Head of caudate nucleus (tissue), 42 donors: ENCODE measurements around the gene NDUFB10.
"Not testable (repeated sequence)": the region's sequence is repeated elsewhere in the genome, so short reads cannot be mapped to it uniquely, and the experiment has no call there.

ENCODE experiments used
- DNase-seq, 42 donors: peaks; one replicate each; pipeline versions ENCODE4 v3.0.0 to v3.0.0-alpha.2; 2020 to 2021; ENCODE audit warnings: mixed read lengths in 7 of 42
- intact Hi-C: fragments of 100-400 bp; cut with DNase I; formaldehyde crosslinking; loops from one replicate; pipeline ENCODE4 v1.15.0; 2022

The NDUFB10 gene

GRCh38 chr16:1959269-1960039 lies at the start of gene NDUFB10:
TSS of gene NDUFB10 (plus strand) at chr16:1959538. CDS start at chr16:1959625, 87 bp downstream.
- peak; percentile 78 to 98 (median 94) for DNase-seq
- intact Hi-C loops = no loop called here

DNA sequence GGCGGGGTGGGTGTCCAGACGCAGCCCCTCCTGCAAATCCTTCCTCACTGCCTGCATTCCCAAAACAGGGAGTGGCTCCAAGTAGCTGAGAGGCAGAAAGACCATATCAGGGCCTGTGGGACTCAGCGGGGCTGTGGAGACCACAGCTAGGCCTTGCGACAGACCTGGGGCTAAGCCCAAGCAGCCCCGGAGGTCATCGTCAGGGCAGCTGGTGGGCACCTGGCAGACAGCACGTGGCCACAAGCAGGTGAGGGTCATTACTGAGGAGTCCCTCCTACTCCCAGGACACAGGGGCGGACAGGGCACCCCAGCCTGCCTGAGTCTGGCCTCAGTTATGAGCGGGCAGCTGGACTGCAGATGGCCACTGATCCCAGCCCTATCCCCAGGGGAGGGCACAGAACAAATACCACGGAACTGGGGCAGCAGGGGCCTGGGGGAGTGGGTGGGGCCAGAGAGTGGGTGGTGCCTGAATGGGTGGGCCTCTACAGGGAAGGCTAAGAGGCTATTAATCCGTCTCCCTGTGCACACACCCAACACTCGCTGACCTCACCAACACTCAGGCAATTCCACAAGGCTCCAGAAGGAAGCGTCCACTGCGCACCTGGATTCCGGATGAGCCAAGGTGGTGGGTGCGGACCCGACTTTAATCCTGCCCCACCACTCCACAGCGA lies 49.6 kb upstream of the NDUFB10 start:
- intact Hi-C loops = no loop called here
- DNase-seq = no peak

DNA sequence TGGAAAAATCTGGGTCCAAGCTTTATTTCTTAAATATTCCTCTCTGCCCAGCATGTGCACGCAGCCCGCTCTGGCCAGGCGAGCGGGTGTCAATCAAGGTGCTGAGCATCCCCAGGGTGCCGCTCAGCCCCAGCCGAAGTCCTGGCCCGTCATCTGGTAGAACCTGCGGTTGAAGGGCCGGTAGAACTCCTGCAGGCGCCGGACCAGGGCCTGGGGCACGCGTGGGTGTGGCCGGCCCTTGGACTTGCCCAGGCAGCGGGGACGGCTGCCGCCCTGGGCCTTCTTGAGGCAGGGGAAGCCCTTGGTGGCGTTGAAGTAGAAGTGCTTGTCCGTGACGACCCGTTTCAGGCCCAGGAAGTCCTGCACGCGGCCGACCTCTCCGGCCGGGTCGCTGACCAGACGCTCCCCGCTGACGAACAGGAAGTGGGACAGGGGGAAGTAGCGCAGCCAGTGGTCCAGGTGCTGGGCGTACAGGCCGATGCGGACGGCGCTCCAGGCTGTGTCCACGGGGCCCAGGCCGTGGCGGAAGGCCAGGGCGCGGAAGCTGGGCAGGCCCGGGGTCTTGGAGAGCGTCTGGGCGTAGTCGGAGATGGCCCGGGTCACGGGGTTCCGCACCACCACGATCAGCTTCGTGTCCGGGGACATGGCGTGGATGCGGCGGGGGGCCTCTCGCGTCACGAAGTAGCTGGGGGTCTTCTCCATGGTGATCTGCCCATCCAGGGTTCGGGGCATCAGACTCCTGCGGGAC lies 47.7 kb upstream of the NDUFB10 start:
- no peak for DNase-seq
- intact Hi-C loops = no loop called here

GRCh38 chr16:1912215-1912543 lies 47.2 kb upstream of the NDUFB10 start:
- no peak for DNase-seq
- intact Hi-C loops = no loop called here

GRCh38 chr16:1913327-1914083 lies 45.8 kb upstream of the NDUFB10 start:
- intact Hi-C loops = no loop called here
- DNase-seq = peak in 1 of 42 donors; percentile 10

DNA sequence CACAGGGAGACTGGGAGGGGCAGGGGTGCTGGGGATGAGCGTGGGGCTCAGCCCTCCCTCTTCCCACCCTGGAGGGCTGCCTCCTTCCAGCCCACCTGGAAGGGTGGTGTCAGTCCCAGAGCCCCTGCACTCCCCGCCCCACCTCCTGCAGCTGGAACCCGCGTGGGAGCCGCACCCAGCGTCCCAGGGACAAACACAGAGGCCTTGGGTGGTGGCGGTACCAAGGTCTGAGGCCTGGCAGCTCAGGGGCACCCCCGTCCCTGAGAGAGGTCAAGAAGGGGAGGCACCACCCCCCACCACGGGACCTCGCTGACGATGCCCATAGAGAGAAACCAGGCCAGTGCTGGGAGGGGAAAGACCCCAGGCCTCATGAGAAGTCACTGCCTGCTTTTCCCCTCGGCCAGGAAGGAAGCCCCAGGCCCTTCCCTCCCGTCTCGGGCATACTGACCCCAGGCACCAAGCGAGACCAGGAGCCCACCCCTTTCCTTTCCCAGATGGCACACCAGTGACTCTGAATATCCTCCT lies 45.2 kb upstream of the NDUFB10 start:
- intact Hi-C loops = no loop called here
- DNase-seq = no peak

DNA sequence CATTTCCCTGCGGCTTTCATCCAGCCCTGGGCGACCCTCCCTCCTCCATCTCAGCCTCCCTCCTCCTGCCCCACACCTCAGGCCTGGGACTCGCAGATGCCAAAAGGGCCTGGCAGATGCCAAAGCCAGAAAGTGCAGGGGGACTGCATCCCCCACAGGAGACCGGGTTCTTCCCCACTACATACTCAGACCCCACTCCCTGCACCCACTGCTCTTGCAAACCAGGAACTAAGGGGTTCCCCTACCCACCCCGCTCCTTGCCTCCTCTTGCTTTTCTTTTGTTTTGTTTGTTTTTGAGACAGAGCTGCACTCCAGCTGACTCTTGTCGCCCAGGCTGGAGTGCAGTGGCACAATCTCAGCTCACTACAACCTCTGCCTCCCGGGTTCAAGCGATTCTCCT lies 44.4 kb upstream of the NDUFB10 start:
- intact Hi-C loops = no loop called here
- no peak for DNase-seq

- intact Hi-C loops = no loop called here
- DNase-seq = no peak
Measured at GRCh38 chr16:1915732-1916639, 43.4 kb upstream of the NDUFB10 start.

DNA sequence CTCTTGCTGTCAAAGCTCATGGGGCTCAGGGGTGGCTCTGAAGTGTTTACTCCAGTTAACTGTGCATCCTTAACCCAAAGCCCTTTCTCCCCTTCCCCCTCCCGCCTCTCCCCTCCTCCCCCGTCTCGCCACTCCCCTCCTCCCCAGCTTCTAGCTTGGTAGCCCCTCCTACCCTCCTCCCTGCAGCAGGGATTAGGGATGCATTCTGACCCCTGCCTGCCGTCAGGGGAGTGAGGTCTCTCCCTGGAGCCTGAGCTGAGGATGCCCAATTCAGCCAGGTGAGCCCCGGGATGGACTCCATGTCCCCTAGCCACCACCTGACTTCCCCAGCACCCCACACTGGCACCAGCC lies 42.7 kb upstream of the NDUFB10 start:
- no peak for DNase-seq
- intact Hi-C loops = no loop called here

- DNase-seq = no peak
- intact Hi-C loops = no loop called here
Measured at GRCh38 chr16:1917056-1917664, 42.2 kb upstream of the NDUFB10 start.

- DNase-seq = no peak
Measured at GRCh38 chr16:1917665-1918350, 41.5 kb upstream of the NDUFB10 start.

GRCh38 chr16:1918351-1919326 lies 40.7 kb upstream of the NDUFB10 start, which contains the start of gene HS3ST6:
TSS of gene HS3ST6 (minus strand) at chr16:1918415. CDS start at chr16:1918323, 92 bp downstream.
- intact Hi-C loops = no loop called here
- no peak for DNase-seq

More at GRCh38 chr16:1917665-1918350, 41.5 kb upstream of the NDUFB10 start:
- intact Hi-C loops = no loop called here

- no peak for DNase-seq
- intact Hi-C loops = no loop called here
Measured at GRCh38 chr16:1919327-1919998, 39.9 kb upstream of the NDUFB10 start.

DNA sequence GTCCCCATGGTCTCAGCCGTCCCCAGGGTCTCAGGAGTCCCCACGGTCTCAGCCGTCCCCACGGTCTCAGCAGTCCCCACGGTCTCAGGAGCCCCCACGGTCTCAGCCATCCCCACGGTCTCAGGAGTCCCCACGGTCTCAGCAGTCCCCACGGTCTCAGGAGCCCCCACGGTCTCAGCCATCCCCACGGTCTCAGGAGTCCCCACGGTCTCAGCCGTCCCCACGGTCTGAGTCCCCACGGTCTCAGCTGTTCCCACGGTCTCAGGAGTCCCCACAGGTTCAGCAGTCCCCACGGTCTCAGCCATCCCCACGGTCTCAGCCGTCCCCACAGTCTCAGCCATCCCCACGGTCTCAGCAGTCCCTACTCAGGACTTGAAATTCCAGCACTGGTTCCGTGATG lies 39.2 kb upstream of the NDUFB10 start:
- intact Hi-C loops = not testable (repeated sequence)

GRCh38 chr16:1920727-1921171 lies 38.6 kb upstream of the NDUFB10 start:
- intact Hi-C loops = no loop called here
- no peak for DNase-seq

More for the DNA sequence above, 39.2 kb upstream of the NDUFB10 start:
- DNase-seq = not testable (repeated sequence)
